Activated CD4-positive, CD25-positive, alpha-beta regulatory T cell treated with anti-CD3 and anti-CD28 coated beads, Interleukin-2, amount 50 U/mL, for 16 hours (primary cell): ENCODE results near the gene NCR2.
A peak's percentile ranks its signal among the peaks of the same experiment; 100 is the strongest.
"Not testable (repeated sequence)": the region's sequence is repeated elsewhere in the genome, so short reads cannot be mapped to it uniquely, and the experiment has no call there.

Experiments
- DNase-seq: peaks from one replicate; pipeline ENCODE4 v3.0.0-alpha.2; 2020; ENCODE audit warnings: low read depth, low spot score

The NCR2 gene, protein sequence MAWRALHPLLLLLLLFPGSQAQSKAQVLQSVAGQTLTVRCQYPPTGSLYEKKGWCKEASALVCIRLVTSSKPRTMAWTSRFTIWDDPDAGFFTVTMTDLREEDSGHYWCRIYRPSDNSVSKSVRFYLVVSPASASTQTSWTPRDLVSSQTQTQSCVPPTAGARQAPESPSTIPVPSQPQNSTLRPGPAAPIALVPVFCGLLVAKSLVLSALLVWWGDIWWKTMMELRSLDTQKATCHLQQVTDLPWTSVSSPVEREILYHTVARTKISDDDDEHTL

DNA sequence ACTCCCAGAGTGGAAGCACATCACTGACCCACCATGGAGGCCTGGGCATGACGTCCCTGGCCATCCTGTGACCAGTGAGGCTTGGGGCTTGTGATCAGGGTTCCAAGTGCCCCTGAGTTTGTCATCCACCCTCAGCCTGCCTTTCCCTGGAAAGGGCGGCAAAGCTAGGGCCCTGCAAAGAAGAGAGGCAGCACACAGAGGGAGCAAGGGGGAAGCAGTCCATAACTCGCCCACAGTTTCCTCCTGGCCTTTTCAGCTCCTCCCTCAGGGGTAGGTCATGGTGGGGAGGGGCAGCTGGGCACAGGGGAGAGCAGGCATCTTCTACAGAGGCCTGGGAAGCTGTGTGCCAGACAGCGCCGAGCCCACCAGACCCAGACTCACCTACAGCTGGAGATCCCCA, at the start of gene NCR2:
Gene NCR2 (plus strand): TSS at position 313 of the 400 bp plus-strand sequence. CDS start 269 bp downstream, outside the sequence.
- no peak for DNase-seq

DNA sequence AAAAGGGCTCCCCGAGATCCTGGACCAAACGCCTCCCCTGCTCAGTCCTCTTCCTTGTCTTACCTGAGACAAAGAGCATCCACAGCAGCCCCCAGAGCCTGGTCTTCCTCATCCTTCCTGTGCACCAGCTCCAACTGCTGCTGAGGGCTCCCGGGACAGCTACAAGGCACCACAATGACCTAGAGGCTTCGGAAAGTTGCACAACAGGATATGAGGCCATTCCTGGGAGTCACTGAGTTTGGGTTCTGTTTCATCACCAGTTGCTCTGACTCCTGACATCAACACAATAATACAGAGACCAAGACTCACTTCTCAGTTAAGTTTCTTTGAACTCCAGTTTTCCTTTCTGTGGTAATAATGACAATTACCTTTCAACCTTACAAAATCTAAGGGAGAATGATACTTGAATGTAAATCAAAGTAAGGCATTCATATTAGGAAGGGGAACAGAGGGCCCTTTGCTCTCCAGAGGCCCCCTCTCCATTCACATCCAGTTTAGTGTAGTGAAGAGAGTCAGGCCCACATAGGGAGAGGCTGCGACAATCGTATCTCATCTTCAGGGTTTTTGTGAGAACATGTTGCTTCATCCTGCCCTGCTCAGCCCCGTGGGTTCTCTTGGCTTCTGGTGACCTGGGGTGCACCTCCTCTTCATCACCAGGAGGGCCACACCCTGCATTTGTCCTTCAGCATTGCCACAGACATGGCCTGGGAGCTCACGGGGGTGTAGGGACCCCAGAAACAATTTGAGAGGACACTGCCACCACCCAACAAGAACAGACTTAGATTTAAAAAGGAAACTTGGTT, 48.7 kb upstream of the NCR2 start, which contains the start of gene TREM1:
Gene TREM1 (minus strand): TSS at position 139 of the 803 bp plus-strand sequence. CDS start 27 bp downstream, at position 112.
- no peak for DNase-seq

DNA sequence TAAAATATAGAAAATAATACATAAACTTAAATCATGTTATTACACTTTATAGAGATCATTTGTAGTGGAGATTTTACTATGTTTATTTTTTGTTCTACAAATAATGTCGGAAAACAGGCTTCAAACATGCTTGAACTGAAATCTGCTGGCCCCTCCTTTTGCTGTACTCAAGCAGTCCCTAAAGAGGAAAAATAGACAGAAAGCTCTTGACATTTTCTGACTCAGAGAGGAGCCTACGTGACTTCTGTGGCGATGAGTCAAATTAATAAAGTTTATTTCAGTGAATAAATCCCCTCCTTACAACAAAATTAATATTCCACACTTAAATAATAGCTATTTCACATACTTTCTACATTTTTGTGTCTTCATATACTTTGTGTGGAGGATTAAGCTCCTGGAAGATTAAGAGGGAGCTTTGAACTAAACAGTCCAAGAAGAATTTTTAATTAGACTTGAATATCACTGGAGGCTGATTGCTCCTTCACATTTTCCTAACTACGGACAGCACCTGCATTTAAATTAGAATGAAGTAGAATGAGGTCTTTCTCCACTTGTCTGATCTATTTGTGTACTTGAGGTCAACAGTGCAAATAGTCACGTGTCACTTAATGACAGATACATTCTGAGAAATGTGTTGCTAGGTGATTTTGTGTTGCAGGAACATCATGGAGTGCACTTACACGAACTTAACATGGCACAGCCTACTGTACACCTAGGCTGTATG, 47.2 kb upstream of the NCR2 start:
- DNase-seq, result no peak

DNA sequence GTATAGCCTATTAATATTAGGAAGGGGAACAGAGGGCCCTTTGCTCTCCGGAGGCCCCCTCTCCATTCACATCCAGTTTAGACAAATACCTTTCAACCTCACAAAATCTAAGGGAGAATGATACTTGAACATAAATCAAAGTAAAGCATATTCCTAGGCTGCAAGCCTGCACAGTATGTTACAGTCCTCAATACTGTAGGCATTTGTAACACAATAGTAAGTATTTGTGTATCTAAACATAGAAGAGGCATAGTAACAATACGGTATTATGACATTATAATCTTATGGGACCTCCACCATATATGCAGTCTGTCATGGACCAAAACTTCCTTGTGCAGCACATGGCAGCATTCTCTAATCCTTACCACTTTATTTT, 46.7 kb upstream of the NCR2 start:
- no peak for DNase-seq

DNA sequence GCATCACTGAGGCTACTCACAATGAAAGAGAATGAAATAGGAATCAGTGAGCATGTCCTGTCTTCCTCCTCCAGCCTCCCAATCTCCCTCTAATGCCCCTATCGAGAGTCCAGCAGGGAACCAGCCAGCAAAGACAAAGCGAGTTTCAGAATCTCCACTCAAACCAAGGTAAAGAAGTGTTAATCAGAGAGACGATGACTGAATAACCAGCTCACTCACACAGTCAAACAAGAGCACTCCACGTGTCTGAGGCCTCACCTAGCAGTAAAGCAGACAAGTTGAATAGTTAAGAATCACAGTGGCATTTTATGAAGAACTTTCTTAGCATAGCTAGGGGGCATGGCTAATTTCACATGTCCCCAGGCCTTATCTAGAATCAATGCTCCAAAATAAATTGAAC, 45.6 kb upstream of the NCR2 start:
- no peak for DNase-seq

DNA sequence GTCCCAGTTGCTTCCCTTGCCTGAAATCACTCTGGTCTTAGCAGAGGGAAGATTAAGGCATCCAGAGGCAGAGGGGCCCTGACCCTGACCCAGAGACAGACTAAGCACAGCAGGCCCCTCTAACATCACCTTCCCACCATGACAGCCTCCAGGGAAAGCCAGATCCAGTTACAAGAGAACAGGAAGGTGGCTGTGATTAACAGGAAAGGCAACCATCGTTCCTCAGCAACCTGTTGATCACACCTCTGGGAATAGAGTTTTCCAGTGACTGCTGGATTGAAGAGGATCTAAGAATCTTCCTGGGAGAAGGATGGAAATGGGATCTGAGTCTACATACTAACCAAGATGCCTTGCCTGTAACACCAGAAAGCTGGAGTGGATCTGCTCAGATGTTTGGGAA, 43.7 kb upstream of the NCR2 start:
- DNase-seq, result no peak

DNA sequence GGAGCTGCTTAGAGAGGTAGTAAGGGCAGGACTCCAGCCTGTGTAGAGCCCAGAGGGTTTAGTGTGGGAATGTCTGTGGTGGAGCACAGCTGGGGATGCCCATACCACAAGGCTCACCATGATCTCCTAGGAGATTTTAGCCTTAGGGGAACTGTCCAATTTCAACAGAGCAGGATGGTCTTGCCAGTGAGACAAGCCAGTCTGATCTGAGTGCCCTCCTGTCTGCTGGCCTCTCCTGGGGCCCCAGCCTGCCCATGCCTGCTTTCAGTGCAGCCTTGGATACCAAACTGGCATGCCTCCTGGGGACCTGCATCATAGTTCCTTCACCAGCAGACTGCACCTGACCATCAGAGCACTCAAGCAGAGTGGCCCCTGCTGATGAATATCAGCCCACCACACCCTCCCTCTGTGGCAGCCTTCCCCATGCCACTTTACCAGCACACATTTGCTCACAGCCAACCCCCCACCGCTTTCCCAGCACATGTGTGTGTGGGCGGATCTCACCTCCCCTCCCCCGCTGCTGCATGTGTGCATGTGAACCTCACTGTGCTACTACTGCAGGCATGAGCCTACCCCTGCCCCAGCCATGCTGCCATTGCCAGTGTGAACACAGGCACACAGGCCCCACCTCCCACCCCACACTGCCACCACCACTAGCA, 41.1 kb upstream of the NCR2 start:
- DNase-seq, result no peak

DNA sequence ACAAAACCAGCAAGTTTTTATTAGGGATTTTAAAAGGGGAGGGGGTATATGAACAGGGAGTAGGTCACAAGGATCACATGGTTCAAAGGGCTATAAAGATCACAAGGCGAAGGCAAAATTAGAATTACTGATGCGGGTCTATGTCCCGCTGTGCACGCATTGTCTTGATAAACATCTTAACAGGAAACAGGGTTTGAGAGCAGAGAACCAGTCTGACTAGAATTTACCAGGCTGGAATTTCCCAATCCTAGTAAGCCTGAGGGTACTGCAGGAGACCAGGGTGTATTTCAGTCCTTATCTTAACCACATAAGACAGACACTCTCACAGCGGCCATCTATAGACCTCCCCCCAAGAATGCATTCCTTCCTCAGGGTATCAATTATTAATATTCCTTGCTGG, 38.2 kb upstream of the NCR2 start:
- DNase-seq, result not testable (repeated sequence)

DNA sequence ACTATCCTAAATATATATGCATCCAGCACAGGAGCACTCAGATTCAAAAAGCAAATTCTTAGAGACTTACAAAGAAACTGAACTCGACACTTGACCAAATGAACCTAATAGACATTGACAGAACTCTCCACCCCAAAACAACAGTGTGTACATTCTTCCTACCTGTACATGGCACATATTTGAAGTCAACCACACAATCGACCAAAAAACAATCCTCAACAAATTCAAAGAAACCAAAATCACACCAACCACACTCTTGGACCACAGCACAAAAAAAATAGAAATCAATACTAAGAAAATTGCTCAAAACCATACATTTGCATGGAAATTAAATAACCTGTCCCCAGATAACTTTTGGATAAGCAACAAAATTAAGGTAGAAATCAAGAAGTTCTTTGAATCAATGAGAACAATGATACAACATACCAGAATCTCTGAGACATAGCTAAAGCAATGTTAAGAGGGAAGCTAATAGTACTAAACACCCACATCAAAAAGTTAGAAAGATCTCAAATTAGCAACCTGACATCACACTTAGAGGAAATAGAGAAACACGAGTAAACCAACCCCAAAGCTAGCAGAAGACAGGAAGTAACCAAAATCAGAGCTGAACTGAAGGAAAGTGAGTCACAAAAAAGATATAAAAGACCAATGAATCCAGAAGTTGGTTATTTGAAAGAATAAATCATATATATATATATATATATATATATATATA, 36.5 kb upstream of the NCR2 start:
- DNase-seq, result no peak

DNA sequence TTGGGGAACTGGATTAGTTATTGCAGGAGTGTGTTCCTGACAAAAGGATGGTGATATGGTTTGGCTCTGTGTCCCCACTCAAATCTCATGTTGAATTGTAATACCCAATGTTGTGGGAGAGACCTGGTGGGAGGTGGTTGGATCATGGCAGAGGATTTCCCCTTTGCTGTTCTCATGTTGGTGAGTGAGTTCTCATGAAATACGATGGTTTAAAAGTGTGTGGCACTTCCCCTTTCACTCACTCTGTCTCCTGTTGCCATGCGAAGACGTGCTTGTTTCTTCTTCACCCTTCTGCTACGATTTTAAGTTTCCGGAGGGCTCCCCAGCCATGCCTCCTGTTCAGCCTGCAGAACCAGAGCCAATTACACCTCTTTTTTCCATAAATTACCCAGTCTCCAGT, 32.8 kb upstream of the NCR2 start:
- DNase-seq, result no peak

DNA sequence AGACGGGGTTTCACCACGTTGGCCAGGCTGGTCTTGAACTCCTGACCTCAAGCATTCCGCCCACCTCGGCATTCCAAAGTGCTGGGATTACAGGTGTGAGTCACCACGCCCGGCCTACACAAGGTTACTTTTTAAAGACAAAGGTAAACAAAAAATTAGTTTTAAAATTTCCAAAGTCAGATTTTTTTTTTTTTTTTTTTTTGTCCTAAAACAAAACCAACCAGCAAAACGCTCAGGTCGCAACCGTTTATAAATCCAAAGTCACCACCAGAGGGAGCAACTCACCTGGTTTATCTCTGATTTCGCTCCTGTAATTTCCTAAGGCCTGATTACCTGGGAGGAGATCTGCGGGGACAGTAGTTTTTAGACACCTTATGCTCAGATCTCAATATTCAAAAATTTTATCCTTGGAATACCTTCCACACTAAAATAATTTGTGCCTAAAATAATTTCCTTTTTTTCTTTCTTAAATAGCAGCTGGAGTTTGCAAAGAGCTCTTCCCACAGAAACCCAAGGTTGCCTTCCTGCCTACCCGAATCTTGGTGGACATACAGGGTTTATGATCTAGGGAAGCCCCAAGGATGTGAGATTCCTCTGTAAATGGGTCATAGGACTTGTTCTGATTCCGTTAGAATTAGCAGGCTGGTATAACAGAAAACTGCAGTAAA, 29.1 kb upstream of the NCR2 start:
- peak; percentile 10 for DNase-seq

DNA sequence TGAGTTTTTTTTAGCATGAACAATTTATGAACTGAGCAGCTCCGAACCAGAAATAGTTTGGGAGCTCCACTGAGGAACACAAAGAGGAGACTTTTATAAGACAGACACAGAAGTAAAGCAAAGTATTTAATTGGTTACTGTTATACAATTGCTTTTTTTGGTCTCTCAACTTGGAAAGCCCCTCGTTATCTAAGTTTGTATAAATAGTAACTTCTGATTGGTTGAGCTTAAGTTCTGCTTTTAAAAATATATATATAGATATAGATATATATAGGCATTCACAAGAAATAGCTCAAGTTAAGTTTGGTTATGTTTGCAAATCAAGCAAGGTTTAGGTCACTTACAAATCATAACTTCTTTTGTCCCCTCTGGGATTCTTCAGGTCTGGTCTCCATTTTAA, 20.2 kb upstream of the NCR2 start:
- no peak for DNase-seq

DNA sequence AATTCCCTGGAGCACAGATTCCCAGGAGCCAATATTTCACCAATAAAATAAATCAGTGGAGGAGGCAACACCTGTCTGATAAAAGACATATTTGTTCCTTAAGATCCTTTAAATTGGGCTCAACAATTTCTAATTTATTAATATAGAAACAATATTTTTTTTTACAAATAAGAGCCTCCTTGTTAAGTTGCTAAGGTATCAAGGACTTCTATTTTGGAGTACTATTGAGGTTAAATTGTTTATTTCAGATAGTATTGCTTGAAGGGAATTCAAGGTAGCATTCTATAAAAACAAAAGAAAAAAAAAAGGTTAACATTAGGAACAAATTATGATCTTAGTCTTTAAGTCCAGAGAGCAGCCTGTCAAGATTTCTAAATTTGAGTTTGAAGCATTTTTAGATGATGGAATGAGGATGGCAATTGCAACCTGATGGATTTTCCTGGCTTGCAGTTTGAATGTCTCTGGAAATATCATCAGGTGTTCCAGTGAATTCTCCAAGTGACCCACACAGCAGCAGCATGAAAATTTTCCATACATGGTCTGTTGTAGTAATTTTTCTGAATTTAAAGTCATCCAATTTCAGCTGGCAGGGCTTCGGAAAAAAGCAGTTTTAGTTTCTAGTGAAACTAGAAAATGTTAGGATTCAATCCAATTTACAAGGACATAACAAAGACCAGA, 19.3 kb upstream of the NCR2 start:
- DNase-seq, result no peak

DNA sequence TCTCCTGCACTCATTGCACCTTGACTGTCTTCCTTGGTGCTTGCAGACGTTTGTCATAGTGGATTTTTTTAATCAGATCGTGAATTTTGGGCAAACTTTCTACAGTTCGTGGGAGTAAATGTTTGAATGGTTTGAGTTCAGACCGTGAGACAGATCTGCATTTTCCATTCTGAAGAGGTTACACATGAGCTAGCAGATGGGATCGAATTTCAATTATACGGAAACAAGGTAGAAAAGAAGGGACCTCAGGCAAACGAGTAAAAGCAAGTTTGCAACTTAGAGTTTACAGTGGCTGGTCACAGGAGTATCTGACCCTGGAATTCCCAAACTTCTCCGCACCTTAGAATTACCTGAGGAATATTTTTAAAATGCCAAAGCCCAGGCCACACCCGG, 17.2 kb upstream of the NCR2 start:
- no peak for DNase-seq

DNA sequence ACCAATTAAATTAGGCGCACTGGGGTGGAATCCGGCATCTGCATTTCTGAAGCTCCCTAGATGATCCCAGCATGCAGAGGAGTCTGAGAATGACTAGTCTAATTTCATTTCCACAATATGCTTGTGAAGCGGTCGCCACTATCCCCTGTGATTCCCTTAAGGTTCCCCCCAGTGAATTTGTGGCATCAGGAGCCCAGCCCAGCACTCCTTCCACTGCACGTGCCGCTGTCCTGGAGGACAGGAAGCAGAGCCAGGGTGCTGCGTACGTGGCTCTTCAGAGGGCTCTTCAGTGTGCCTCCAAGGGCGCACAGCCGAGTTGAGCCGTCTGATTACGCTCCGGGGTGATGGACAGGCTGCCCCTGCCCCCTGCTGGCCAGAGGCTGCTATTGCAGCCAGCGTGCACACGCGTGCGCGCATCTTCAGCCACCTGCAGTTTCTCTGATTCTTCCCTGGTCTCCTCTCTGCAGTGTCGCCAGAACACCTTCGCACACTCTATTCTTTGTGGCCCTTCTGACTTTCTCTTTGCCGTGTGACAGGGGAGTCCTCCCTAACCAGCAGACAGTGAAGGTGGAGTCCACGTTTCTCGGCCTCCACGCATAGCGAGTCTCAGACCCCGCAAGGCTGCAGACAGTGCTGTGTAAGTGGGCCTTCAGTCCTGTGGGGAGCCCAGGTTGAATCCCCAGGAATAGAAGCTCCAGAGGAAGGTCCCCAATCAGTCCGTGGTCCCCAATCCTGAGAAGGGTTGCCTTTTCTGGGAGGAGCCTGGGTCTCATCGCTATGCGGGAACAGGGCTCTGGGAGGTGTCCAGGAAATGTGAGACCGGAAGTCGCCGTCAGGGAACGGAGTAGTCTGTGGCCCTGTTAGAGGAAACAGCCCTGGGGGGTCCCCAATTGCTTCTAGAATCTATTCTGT, 16.5 kb upstream of the NCR2 start:
- peak; percentile 54 for DNase-seq

DNA sequence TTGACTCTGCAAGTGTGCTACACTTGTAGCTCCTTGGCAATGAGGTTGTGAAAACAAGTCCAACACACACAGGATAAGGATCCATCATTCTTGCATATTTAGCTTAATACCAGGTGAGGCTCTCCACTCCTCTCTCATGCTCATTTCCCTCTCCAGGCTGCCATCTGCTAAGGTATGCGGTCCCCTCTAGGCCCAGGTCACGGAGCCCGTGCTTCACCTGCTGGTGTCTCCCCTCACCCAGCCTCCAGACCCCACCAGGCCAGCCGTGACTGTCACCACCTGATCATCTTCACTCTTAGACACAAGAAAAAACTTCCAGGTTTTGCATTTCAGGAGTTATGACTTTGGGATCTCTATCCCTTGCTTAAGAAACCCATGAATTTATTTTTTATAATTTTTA, 14.2 kb upstream of the NCR2 start:
- DNase-seq, result no peak

DNA sequence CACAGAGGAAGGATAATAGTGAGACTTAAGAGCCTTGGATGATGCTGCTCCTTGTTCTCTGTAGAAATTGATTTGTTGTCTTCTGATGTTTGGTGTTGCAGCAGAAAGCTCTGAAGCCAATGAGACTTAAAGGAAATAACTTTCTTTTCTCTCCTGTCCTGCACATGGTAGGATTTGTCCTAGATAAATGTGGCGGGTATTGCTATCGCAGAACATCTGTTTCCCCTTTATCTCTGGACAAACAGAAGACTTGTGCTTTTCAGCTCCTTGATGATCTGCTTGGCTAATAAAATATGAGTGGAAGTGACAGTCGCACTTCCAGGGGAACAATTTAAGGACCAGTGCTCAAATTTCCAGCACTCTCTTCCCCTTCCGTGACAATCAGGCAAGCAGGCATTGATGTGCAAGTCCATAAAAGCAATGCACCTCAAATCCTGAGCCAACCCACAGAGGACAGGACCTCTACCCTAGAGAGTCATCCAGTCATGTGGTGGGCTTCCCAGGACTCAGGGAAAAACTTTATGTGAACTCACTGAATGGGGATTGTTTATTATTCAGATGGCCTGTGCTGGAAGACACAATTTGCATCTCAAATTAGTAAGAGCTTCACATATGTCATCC, 9.9 kb upstream of the NCR2 start:
- no peak for DNase-seq

DNA sequence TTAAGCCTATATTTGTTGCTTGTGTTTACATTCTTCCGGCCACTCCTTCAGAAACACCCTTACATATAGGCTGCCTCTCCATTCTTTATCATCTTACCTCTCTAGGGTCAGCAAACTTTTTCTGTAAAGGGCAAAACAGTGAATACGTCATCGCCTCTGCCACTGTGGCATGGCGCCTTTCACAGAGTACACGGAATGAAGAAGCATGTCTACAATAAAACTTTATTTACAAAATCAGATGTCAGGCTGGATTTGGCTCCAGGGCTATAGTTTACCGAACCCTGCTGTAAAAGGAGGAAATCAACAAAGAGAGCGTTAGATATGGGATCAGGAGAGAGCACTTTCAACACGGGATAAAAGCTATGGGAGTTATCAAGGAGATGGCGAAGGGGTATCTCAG, 9.3 kb upstream of the NCR2 start:
- DNase-seq, result no peak

DNA sequence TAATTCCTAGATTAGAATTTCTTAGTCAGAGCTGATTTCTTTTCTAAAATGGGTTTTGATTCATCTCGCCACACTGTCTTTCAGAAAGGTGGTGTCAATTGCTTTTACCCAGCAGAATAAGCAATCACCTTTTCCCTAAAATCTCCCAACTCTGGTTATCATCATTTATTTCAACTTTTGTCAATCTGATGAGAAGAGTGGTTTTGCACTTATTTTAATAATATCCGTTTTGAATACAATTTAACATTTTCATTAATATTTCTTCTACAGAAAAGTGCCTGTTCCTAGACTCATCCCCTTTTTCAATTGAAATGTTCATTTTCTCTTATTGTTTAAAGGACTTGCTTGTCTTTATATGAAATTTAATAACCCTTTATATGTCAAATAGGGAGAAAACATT, 8.2 kb upstream of the NCR2 start:
- no peak for DNase-seq
